TTC549 (cell line): ENCODE results near the gene CES2.
"Not testable (repeated sequence)": the region's sequence is repeated elsewhere in the genome, so short reads cannot be mapped to it uniquely, and the experiment has no call there.

Source experiments
- FAIRE-seq: peaks from 2 replicates; lab custom pipeline; 2012; peaks lifted over from hg19 to GRCh38; lab: Jason Lieb, UNC

The CES2 gene, protein sequence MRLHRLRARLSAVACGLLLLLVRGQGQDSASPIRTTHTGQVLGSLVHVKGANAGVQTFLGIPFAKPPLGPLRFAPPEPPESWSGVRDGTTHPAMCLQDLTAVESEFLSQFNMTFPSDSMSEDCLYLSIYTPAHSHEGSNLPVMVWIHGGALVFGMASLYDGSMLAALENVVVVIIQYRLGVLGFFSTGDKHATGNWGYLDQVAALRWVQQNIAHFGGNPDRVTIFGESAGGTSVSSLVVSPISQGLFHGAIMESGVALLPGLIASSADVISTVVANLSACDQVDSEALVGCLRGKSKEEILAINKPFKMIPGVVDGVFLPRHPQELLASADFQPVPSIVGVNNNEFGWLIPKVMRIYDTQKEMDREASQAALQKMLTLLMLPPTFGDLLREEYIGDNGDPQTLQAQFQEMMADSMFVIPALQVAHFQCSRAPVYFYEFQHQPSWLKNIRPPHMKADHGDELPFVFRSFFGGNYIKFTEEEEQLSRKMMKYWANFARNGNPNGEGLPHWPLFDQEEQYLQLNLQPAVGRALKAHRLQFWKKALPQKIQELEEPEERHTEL

DNA sequence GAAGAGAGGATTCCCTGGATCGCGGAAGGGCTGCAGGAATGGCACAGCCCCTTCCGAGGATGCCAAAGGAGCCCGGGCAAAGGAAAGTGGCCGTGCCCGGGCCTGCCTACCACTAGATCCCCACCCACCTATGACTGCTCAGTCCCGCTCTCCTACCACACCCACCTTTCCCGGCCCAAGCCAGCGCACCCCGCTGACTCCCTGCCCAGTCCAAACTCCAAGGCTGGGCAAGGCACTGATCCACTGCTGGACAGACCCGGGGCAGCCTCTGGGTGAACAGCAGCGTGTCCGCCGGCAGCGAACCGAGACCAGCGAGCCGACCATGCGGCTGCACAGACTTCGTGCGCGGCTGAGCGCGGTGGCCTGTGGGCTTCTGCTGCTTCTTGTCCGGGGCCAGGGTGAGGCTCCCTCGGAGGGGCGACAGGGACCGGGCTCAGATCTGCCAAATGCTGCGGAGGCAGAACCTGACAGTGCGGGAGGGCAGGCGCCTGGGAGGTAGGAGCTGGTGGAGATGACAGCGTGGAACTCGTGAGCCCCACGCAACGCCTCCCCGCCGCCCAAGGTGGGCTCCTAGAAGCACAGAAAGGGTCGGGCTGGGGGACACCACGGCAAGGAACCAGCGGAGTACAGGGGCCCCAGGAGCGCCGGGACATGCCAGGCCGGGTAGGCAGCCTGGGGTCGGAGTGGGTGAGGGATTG, at the start of gene CES2:
Gene CES2, plus strand, starts transcription at position 203 of the 698 bp plus-strand sequence. Its CDS starts 120 bp downstream, at position 323.
- FAIRE-seq, result no peak

DNA sequence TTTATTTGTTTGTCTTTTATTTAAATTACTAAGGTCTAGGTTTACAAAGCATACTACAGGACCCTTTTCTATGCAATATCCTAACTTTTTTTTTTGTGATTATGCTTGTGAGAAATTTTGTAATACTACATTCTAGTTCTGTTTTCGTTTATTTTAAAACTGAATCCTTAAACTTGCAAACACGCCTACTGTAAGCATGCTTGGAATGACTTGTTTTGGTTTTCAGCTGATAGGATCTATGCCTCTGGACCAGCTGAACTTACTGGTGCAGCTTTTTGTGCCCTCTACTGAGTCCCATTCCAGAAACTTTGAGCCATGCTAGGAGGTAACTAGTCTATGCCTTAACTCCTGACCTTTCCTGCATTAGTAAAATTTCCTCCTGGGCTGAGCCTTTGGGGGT, 49.0 kb upstream of the CES2 start:
- no peak for FAIRE-seq

DNA sequence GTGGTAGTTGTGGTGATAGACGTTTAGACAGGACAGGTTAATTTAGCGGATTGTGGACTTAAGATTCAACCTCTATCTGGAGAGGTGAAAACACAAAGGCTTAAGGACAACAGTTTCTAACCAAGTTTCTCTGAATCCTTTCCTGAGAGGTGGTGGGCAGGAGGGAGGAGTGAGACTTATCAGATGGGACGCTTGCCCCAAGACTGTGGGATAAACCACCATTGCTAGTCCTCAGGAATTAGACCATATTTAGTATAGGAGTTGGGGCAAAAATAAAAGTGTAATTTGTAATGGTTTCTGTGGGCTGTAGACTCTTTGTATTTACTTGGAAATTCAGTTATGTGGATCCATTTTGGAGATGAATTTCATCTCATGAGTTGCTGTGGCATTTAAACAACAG, 48.4 kb upstream of the CES2 start:
- no peak for FAIRE-seq

DNA sequence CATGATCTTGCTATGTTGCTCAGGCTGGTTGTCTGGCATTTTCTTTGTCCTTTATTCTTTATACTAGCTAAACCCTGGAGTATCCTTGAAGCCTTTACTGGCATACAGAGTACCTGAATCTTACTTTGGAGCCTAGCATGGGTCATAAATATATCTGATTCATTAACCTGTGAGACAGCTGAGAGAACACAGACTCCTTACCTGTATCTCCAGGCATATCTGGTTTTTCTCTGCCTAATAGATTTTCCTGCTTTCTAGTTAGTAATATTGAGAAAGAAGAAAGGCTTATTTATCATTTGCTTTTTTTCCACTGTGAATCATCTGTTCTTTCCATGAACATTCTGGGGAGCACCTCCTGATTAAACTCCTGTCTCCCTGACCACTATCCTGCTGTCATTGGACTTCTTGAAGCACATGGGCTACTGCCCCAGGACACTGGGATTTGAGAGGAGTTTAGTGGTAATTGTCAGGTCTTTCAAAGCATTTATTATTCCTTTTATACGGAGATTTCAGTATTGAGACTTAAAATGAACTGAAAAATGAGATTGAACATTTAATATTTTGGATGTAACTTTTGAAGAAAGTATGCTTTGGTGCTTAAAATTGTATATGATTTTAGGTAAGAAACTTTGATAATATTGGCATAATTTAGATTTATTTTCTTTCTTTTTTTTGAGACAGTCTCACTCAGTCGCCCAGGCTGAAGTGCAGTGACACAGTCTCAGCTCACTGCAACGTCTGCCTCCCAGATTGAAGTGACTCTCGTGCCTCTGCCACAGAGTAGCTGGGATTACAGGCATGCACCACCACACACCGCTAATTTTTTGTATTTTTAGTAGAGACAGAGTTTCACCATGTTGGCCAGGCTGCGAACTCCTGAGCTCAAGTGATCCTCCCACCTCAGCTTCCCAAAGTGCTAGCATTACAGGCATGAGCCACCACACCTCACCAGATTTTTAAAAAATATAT, 46.4 kb upstream of the CES2 start:
- no peak for FAIRE-seq

DNA sequence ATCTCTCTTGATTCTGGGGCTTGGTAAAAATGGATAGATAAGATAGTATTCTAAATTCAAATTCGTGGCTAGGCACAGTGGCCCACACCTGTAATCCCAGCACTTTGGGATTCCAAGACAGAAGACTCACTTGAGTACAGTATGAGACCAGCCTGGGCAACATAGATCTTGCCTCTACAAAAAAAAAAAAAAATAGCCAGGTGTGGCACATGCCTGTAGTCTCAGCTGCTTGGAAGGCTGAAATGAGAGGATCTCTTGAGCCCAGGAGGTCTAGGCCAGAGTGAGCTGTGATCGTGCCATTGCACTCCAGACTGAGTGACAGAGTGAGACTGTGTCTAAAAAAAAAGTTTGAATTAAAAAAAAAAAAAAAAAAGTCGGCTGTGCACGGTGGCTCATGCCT, 45.7 kb upstream of the CES2 start:
- no peak for FAIRE-seq

DNA sequence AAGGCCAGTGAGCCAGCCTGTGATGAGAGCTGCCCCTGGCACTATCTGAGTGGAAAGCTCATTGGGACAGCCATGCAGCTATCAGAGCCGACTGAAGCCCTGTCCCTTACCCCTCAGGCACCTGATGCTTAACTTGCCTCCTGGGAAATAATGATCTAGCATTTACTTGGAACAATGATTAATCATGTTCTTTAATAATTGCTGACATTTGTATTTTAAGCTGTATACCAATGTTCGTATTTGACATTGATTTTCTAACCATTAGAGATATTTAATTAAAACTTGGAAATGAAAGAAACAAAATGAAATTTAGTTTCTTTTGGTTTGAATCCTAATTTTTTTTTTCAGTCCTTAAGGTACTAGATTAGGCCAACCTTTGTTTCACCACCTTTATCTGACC, 44.5 kb upstream of the CES2 start:
- no peak for FAIRE-seq

DNA sequence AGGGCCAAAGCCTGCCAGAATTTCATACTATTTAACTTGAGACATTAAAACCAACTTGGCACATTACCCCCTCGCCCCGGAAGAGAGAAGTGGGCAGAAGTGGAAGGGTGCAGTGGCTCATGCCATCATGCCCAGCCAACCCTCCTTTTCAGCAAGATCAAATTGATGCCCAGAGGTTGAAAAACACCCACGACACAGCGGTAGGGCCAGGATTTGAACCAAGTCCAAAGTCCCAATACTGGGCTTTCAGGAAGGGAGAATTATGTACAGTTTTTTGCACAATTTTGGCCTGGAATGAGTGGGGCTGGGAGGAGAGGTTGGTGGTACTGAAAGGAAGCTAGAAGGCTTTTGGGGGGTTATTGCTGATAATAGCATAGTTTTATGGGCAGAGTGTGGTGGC, 44.0 kb upstream of the CES2 start:
- no peak for FAIRE-seq

DNA sequence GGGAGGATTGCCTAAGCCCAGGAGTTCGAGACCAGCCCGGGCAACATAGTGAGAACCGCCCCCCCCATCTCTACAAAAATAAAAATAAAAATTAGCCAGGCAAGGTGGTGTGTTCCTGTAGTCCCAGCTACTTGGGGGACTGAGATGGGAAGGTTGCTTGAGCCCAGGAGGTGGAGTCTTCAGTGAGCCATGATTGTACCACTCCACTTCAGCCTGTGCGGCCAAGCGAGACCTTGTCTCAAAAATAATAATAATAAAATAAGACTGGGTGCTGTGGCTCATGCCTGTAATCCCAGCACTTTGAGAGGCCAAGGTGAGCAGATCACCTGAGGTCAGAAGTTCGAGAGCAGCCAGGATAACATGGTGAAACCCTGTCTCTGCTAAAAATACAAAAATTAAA, 43.5 kb upstream of the CES2 start:
- FAIRE-seq, result no peak

DNA sequence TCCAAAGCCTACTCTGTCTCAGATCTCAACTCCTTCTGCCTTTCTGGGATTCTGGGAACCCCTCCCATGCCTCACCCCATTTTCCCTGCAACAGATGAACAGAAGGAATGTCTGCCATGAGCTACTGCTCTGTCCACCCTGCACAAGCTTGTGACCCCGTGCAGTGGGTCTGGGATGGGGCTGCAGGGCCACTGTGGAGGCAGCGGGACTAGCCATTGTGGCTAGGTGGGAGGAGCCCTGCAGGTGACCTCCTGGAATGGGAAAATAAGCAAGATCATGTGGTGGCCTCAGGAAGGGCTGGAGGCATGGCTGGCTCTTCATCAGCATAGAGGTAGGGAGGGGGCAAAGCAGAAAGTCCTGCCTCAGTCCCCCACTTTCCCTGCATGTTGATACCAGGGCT, 41.3 kb upstream of the CES2 start:
- no peak for FAIRE-seq

DNA sequence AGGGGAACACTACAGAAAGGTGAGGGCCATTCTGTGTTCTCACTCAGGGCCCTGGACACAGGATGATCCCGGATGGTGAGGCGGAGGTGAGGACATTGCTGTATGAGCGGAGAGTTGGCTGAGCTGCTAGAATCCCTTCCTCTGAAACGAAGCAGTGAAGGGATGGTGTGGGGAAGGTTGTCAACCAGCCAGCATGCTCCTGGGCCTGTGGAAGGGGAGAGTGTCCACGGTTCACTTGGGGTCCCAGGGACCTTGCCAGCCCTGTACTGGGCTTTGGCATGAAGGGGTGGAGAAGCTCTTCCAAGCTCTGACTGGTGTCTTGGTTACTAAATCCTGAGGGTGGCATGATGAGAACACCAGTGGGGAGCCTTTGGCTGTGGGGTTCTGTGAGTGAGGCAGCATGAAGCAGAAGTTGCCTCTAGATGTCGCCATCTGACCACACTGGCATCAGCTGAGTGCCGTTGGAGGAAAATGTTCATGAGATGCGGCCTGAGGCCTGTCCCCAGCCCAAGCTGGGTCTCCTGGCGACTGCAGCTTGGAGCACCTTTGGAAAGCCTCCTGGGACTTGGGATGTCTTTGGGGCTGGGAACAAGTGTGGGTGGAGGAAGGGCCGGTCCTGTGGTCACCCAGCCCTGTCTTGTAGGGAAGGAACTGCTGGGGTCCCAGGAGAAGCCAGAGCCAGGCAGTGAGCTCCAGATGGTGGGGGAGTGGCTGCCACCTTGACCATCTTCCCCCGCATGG, 40.2 kb upstream of the CES2 start:
- FAIRE-seq, result no peak

DNA sequence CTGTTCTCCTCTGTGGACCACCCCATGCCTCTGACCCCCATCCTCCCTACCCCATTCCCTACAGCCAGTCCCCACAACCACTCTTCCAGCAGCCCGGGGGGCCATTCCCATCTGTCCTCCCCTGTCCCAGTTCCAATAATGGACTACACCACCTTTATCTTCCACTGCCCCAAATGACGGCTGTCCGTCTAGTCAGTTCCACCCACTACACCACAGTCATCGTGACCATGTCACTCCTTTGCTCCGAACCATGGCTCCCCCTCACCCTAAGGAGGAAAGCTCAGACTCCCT, 39.7 kb upstream of the CES2 start:
- FAIRE-seq, result no peak

DNA sequence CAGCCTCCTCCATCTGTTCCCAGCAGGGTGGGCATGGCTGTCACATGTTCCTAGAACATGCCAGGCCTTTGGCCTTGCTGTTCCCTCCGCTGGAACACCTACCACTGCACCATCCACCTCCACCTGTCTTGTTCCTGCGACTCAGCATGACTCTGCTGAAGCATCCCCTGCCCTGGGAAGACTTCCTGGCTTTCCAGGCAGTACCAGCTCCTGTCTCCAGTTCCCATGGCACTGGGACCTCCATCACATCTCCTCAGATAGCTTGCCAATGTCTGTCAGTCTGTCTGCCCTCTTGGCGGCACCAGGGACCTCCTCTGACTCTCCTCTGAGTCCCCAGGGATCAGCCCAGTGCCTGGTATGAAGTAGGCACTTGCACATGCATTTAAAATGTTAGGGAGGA, 39.3 kb upstream of the CES2 start:
- FAIRE-seq, result no peak

DNA sequence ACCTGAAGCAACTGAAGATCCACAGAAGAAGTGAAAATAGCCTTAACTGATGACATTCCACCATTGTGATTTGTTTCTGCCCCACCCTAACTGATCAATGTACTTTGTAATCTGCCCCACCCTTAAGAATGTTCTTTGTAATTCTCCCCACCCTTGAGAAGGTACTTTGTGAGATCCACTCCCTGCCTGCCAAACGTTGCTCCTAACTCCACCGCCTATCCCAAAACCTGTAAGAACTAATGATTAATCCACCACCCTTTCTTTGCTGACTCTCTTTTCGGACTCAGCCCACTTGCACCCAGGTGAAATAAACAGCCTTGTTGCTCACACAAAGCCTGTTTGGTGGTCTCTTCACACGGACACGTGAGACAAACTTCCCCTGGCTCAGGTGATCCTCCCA, 38.6 kb upstream of the CES2 start:
- not testable (repeated sequence) for FAIRE-seq

DNA sequence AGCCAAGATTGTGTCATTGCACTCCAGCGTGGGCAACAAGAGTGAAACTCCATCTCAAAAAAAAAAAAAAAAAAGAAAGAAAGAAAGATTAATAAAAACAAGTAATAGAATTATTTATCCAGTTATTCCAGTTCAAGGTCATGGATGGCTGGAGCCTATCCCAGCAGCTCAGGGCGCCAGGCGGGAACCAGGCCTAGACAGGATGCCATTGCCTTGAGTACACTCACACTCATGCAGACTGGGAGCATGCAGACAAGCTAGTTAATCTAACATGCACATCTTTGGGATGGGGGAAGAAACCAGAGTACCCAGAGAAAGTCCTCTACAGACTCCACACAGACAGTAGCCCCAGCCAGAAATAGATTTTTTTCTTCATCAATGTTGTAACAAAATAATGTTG, 37.1 kb upstream of the CES2 start:
- FAIRE-seq, result no peak

DNA sequence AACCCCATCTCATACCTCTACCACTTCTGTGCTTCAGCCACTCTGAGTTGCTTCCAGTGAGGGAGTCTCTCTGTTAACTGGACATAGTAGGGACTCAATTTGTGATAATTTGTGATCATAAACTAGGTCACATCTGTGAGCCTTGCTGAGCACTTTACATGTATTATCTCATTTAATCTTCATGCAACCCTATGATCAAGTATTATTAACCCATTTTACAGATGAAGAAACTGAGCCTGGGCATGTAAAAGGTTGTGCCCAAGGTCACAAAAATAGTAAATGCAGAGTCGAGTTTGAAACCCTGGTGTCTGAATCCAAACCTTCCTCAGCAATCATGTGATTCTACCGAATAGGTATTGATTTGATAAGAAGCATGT, 36.4 kb upstream of the CES2 start:
- no peak for FAIRE-seq

DNA sequence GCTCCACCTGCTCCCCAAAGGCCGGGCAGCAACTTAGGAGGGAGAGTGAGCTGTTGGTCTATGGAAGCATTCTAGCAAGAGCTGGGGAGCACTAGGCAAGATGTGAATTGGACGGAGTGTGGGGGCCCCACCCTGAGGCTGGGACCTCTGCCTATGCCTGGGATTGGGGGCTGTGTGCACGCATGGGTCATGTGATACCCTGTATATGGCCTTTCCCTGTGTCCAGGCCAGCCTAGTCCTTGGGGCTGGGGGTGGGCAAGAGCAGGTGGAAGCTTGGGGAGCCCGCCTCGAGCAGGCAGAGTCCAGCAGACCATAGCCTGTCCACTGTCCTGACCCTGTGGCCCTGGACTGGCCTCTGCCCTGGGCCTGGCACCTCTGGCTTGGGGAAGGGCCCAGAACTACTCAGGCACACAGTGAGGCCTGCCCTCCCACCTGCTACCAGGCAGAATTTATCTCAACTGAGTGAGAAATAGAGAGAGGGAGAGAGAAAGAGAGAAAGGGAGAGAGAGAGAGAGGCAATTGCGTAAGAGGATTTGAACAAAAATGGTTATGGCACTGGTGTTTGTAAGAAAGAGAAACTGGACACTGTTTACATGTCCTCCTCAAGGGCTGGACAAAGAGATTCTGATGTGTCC, 35.9 kb upstream of the CES2 start:
- FAIRE-seq, result no peak

DNA sequence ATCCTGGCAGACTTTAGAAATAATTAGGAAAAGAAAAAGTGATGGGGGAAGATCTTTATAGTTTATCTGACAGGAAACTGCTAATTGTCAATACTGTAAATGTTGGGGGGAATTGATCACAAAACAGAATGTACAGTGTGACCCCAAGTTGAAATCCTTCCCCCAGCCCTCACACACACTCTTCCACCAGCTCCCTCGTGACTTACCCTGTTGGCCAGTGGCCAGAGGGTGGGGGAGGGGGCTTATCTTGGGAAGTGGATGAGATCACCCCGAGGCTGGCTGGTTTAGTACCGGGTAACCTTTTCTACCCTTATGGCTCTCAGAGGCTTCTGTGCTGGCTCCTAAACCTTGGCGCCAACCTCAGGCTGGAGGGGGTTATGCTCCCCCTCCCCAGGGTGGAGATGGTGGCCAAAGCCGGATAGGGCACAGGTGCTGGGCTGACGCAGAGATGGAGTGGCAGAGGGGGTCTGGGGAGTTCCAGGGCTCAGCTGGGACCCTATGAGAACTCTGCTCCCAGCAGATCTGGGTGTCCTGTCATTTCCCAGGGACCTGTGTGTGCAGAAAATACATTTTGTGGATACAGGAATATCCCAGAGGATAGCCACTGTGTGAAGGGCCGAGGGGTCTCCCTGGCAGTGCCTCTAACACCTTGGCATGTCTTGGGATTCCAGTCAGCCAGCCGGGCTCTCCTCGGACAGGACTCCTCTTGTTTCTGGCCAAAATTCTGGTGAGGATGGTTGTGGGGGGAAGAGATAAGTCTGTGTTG, 35.2 kb upstream of the CES2 start:
- no peak for FAIRE-seq

DNA sequence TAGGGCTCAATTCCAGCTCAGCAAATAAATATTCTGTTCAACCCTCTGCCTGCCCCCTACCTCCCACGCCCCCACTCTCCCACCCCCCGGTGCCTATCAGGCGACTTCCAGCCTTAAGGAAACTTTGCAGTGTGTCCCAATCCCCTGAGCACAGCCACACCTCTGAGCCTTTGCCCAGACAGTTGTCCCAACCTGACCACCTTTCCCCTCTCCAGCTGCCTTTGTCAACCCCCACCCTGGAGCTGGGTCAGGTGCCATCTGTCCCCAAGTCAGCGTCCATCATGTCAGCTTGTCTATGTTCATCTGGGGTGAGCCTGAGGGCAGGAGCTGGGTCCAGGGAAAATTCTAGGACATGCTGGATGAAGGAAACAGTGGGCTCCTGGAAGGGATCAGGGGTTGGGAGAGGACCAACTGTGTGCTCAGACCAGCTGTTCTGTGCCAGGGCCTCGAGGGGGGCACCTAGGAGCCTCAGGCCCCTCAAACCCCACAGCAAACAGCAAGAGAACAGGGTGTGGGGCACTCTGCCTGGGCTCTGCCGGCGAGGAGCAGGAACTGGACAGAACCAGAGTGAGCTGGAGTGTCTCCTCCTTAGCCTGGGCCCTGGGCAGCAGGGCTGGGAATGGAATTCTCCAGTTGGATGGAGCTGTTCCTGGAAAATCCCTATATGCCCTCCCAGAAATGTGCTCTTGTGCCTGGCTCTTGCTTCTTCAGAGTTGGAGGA, 34.4 kb upstream of the CES2 start:
- FAIRE-seq, result no peak

DNA sequence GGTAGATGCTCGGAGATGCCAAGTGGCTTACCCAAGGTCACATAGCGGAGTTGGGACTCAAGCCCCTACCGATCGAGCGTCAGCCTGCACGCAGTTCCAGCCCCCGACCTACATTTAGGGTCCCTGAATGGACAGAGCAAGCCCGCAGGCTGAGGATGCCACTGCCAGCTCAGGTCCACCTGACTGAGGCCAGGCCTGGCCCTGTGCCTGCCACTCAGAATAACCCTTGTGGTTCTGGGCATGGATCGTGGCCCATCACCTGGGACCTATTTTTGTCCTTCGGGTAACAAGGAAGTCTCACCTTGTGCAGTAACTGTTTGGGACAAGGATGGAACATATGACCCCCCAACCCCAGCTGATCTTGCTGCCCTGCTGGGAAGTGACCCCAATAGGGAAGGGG, 33.7 kb upstream of the CES2 start:
- no peak for FAIRE-seq
